Measurements from ENCODE around the gene UNC93A.
"Not testable (repeated sequence)": the region's sequence is repeated elsewhere in the genome, so short reads cannot be mapped to it uniquely, and the experiment has no call there.

The UNC93A gene

DNA sequence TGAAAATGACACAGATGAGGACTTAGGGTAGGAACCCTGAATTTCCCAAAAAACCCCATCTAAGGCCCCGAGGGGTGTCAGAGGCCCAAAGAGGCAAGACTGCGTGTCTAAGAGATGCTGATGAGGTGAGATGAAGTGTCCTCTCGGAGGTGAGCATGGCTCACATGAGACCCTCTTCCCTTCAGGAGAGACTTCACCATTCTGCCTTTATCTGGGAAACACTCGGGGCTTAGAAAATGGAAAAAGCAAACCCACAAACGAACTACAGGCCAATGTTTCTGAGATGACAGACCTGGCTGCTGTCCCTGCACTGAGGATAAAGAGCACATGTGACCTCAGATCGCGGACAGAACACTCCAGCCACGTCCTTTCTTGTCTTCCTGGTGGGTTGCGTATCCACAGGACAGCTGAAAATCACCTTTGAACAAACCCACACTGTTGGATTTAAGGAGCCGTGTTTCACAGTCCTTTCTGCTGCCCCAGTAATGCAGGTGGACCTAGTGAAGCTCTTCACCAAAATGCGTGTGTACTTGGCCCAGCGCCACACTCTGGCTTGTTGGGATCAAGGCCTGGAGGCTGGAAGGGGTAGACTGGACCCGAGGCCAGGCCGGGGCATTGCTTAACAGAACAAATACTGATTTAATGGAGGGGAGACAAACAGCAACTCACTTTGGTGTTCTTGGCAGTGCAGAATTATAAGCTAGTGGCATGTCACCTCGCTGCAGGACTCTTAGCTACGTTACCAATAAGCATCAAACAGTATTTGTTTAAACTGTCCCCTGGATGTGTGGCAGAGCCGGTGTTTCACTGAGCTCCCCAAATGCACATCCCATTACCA is 18.5 kb downstream of the UNC93A start:
- DNase-seq (ENCODE audit: low read depth in 2 of 2), result not testable (repeated sequence)

DNA sequence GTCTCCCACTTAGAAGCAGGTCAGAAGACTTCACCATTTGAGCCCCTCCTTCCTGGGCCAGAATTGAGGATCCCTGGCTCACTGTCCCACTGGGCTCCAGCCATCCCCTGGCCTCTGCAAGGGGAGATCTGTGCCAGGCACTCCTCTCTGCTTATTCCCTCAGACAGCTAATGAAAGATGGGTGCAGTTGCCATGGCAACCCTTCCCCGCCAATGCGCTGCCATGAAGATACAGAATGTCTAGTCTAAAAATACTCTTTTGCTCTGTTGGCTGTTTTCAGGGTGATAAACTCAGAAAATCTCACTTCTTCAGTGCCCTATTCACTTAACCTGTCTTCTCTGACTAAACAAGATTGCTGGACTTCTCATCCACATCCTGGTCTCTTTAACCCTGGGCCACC is 20.2 kb downstream of the UNC93A start:
- DNase-seq (ENCODE audit: low read depth in 2 of 2), result no peak

DNA sequence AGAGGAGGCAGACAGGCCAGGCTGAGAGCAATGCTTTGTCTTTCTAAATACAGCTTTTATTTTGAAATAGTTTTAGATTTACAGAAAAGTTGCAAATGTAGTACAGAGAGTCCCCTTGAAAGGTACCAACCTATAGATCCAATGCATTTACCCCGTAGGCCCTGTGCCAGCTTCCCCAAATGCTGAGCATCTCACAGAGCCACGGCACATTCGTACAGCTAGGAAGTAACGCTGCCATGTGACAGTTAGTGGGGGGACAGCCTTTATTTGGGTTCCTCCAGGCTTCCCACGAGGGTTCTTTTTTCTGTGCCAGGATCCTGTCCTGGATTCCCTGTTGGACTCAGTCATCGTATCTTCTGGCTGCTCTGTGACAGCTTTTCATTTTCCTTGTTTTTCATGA is 20.6 kb downstream of the UNC93A start:
- DNase-seq (ENCODE audit: low read depth in 2 of 2), result not testable (repeated sequence)

DNA sequence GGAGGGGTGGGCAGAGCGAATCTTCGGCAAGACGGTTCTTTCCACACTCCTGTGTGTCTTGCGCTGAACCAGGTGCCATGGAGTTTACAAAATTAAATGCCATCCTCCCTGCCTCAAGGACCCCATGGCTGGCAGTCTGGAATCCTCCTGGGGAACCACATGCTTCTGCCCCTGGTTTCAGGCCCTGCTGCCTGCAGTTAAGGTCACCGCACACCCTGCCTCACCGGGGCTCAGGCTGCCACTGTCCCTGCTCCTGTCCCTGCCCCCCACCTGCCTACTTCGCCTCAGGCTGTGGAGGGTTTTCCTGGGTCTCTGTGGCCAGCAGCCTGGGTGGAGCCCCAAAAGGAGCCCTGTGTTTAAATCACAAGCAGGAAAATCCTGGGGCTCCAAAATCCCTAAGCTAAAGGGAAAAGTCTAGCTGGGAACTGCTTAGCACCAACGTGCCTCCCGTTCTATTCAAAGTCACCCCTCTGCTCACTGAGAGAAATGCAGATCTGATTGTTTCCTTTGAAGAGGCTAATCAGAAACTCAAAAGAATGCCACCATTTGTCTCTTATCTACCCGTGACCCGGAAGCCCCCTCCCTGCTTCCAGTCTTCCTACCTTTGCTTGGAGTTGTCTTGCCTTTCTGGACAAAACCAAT is 23.2 kb downstream of the UNC93A start:
- no peak for DNase-seq (ENCODE audit: low read depth in 2 of 2)

DNA sequence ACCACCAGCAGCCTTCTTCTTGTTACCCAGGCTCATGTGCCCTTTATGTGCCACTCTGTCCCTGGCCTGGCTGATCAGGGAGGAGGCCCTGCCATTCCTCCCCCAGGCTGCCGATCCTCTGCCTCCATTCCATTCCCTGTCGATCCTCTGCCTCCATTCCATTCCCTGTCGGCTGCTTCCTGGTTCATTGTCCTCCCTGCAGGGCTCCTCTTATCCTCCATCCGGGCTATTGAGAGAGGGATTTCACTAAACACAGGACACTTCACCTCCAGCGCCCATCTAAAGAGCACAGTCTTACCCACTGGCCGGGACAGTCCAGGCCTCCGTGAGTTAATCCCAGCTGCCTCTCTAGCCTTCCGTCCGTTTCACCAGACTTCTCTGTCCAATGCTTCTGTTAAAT is 26.1 kb downstream of the UNC93A start:
- no peak for DNase-seq (ENCODE audit: low read depth in 2 of 2)

DNA sequence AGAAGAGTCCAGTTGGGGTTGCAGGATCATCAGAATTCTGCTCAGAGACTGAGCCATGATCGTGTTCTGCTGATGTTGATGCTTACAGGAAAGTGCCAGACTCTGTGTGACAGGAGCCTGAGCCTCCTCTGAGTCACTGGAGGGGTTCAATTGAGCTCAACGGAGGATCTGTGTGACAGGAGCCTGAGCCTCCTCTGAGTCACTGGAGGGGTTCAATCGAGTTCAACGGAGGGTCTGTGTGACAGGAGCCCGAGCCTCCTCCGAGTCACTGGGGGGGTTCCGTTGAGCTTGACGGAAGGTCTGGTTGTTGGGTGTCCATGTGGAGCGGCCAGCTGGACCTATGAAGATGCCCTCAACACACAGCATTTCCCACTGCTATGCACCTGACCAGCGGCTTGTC is 27.2 kb downstream of the UNC93A start:
- not testable (repeated sequence) for DNase-seq (ENCODE audit: low read depth in 2 of 2)

DNA sequence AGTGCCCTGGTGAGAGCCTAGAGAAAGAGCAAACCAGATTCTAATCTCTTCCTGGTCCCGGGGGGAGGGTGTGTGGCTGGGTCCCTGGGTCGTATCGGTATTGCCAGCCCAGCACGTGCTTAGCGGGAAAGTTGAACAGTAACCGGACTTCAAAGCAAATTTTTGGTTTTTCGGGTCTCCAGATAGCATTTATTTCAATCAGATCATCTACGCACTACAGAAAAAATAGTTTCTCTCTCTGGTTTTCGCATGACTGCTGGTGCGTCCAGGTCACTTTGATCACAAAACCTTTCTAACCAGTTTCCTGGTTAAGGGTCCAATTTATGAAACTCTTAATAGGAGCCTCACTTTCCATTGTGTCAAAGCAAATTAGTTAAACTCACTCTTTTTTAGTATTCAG is 27.7 kb downstream of the UNC93A start:
- DNase-seq (ENCODE audit: low read depth in 2 of 2), result not testable (repeated sequence)

DNA sequence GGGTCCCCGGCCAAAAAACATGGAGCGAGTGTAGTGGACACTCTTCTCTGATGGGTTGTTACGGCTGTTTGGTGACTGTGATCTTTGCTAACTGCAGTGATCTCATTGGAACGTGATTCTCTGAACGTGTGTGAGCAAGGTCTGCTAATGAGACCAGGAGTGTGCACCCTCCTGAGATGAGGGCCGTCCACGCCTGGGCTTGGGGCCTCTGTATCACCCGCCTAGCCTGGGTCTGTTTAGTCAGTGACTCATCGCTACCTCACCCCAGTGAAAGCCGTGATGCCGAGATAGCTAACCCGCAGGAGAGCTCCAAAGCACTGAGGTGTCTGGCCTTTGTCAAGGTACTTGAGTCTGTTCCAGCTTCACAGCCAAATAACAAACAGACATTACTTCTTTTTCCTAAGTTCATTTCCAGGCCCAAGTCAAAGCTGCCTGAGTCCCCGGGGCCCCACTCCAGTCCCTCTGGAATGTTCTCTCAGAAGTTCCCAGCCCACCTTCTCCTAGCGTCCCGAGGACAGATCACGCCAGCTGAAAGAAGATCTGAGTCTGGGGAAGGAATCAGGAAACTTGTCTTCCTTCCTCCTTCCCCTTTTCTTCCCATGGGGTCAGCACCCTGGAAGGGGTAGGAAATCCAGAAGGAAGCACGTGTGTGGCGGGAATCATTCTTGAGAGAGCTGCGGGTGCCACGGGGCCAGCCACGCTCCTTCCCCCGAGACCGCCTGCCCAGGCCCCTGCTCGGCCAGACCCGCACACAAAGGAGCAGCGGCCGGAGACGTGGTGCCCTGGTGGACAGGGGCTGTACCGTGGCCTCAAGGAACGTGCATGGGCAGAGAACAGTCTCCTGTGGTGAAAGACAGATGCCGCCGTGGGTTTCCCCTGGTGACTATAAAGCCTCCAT is 29.0 kb downstream of the UNC93A start:
- DNase-seq (ENCODE audit: low read depth in 2 of 2), result not testable (repeated sequence)

DNA sequence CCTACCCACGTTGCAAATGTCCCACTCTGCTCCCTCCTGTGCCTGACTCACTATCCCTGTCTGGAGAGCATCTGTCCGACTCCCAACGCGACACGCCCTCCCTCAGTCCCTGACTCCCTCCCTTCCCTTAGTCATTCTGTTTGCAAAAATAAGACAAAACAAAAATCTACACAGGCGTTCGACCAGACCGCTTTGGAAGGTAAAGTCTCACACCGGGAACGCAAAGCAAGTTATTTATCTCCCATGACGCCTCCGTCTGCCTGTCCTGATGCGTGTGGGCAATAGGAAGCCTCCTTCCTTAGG is 29.6 kb downstream of the UNC93A start:
- not testable (repeated sequence) for DNase-seq (ENCODE audit: low read depth in 2 of 2)

DNA sequence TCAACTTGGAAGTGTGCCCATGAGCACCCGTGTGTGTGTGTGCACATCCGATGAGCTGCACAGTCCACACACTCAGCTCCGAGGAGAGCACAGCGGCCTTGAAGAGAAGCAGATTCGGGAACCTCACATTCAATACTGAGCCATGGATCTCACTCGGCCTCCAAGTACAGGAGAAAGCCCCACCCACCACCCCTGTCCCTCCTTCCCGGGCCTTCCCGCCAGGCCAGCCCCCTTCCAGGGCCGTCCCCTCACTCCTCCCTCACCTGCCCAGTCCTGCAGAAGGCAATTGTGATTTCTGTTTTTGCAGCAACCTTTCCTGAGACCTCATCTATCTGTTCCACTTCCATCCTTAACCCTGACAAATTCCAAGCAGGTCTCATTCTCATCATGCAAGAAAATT is 30.1 kb downstream of the UNC93A start:
- DNase-seq (ENCODE audit: low read depth in 2 of 2), result not testable (repeated sequence)

DNA sequence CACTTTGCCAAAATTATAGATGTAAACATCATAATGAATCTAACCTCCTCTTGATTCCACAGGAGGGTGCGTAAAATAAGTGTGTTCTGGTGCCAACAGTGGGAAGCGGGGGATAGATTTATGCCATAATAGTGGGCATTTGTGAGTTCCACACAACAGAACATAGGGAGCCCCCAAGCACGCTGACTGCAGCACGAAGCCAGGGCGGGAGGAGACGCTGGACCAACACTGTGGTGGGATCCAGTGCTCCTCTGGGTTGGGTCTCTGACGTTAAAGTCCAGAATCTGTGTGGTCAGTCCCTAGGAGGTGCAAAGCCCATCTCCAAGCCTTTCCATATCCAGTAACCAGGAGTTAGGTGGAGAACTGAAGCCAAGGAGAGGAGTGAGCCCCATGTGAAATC is 32.0 kb downstream of the UNC93A start:
- no peak for DNase-seq (ENCODE audit: low read depth in 2 of 2)

DNA sequence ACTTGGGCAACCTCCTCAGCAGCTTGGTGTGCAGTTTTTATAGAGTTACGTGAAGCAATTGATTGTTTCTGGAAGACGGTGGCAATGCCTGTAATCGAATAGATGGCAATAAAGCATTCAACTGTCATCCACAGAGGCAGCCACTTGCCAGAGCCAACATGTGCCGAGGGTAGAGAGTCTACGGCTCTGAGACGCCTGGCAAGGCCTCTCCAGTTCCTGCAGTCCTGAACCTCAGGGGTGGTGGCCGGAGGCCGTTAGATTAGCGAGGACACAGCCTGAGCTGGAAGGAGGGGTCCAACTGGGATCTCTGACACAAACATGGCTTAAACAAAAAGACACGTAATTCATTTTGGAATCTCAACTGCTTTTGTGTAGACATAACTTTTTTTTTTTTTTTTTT is 33.0 kb downstream of the UNC93A start:
- DNase-seq (ENCODE audit: low read depth in 2 of 2), result no peak

DNA sequence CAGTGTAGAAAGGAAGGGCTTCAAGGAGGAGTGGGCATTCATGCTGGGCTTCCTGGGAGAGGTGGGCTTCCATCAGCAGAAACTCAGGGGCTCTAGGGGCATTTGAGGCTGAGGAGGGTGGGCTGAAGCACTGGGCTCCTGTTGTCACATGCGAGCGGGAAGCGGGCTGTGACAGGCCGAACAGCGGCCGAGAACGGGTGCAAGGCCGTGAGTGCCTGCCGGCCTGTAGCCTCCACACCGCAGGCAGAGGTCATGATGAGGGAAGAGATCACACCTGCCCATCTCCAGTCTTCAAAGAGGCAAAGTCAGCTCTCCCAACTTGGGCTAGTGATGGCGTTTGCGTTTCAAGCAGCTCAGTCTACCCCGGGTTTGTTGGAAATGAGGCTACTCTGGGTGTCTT is 34.7 kb downstream of the UNC93A start:
- DNase-seq (ENCODE audit: low read depth in 2 of 2), result no peak

DNA sequence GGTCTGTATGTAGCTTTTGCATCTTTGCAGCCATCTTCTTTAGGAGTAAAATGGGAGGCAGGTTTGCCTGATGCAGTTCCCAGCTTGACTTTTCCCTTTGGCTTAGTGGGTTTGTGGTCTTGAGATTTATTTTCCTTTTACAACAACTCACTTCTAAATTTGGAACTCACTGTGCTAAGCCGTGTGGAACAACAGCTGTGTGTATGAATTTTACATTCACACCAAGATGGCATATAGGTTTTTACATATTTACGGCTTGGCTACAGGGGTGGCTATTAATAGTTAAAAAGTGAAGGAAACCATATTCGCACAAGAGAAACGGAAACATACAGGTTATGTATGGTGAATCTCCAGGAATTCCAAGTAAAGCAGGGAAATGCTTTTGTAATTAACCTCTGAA is 36.3 kb downstream of the UNC93A start:
- no peak for DNase-seq (ENCODE audit: low read depth in 2 of 2)

DNA sequence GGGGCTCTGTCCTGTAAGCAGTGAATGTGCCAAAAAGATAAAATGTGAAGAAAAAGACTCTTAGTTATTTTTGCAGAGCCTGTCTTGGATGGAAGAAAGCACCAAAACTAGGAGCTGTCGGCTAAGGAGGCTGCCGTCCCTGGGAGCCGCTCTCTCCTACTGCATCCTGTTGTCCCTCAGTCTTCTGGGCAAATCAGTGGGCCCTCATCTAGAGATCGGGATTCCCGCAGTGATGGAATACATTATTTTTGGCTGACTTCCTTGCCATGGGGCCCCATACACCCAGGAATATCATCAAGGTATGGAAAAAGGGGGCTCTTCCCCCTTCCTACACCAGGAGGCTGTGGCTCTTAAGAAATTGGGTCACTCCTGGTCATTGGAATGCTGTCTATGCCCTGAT is 37.0 kb downstream of the UNC93A start:
- no peak for DNase-seq (ENCODE audit: low read depth in 2 of 2)

DNA sequence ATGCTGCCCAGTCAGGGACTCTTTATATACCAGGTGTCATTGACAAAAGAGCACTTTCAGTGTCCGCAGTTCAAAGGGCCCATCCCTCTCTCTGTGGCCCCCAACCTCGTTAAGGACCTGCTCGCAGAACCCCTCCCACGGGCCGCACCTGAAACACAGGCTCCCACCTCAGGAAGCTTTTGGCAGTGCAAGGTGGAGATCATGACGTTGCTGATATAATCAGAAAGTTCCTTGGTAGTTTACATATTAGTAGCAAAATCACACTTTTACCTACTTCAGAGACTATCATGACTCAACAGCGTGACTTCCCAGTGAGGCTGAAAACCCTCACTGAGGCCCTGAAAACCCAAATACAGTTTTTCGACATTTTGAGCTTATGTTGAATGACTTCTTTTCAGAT is 37.9 kb downstream of the UNC93A start:
- no peak for DNase-seq (ENCODE audit: low read depth in 2 of 2)

DNA sequence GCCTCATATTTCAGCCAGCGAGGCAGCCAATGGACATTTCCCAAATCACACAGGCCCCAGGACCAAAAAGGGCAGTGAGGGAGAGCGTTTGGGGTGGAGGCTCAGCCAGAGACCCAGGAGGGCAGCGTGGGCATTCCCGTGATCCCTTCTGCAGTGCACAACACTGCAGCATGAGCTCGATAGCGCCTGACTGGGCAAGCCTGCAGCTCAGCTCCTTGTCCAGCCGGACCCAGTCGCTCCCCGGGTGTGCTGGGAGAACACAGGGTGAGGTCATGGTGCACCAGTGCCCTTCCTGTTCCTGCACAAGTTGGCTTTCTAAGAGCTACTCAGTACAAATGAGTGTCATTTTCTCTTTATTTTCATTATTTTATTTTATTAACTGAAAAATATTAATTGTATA is 39.6 kb downstream of the UNC93A start:
- DNase-seq (ENCODE audit: low read depth in 2 of 2), result no peak

DNA sequence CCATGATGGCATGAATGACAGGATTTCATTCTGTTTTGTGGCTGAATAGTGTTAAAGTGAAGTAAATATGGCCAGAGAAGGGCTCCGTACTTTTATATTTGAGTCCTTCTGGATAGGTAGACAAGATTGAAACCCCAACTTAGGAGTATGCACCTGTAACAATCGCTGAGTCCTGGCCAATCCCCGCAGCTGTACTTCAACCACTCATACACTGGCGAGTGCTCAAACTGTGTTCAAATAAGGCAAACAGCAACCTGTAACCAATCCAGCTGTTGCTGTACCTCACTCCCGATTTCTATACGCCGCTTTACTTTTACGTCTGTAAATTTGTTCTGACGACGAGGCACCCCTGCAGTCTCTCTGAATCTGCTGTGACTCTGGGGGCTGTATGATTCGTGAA is 40.5 kb downstream of the UNC93A start:
- DNase-seq (ENCODE audit: low read depth in 2 of 2), result no peak

DNA sequence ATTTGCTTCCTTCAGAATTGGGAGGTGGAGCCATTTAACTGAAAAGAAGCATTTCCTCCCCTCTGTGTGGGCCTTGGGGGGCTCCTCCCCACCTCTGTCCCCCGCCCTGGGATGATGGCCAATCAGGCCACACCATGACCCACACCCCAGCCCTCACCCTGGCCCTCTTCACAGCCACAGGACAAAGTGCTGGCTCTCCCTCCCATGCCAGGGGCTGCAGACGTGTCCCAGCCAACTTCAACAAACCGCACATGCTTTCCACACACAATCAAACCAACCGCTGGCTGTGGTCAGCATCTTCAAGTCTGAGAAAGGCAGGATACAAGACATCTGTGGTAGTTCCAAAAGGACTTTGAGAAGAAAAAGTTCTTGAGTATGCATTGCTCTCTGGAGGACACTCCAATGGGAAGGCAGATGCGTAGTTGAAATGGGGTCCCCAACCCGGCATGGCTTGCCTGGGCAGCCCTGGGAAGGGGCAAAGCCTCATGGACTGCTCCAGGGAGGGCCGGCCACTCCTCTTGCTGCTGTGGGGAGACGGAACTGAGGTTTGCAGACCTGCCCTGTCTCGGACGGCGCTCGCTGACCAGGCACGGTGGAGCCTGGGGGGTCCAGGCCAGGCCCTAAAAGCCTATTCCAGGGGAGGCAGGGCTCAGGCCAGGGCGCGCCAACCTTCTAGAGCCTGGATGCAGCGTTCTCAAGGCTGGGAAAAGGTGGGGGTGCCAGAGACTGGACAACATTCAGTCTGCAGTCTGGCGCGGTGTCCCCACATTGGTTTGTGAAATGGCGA is 45.9 kb downstream of the UNC93A start:
- no peak for DNase-seq (ENCODE audit: low read depth in 2 of 2)

DNA sequence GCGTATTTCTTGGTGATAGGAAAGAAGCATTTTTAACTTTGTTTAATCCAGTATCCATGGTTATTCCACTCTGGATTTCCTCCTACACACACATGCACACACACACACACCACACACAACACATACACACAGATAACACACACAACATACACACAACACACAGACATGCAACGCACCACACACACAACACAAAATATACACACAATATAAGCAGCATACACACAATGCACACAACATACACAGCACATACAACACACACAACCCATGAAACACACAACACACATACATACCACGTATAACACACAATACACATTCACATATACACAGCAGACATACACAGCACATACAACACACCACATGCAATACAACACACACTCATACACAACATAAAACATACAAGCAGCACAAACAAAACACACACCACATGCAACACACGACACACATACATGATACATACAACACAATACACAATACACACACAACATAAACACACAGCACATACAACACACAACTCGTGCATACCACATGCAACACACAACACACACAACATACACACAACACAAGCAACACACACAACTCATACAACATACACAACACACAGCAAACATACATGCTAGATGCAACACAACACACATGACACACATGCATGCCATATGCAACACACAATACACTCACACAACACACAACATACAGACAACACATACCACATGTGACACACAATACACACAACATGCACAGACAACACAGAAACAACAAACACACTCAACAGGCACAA is 46.7 kb downstream of the UNC93A start:
- DNase-seq (ENCODE audit: low read depth in 2 of 2), result no peak

DNA sequence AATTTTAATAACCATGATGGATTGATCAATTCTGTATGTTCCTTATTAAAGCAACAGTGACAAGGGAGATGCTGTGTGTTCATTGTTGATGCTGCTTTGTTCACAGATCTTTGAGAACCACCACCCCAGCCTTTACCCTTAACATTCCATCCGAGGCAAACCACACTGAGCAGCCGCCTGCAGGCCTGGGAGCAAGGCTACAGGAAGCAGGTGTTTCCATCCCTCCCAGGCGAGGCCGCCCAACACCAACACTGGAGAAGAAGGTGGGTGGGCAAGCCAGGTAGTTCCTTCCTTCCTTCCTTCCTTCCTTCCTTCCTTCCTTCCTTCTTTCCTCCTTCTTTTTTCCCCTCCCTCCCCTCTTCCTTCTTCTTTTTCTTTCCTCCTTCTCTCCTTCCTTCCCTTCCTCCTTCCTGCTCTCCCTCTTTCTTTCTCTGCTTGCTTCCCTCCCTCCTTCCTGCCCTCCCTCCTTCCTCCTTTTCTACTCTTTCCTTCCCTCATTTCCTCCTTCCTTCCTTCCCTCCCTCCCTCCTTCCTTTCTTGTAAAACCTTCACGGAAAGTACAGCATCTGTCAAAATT is 47.5 kb downstream of the UNC93A start:
- DNase-seq (ENCODE audit: low read depth in 2 of 2), result no peak

Data from fibroblast of skin of left quadriceps (primary cell).